GM19023 (cell line): ENCODE measurements around the gene AKAP6.

Source experiments
- ATAC-seq: cut with Tn5 transposase; IDR thresholded peaks from one replicate; pipeline ENCODE4 v1.9.1; 2021; ENCODE audit warnings: mild to moderate bottlenecking, moderate library complexity; ENCODE audit not compliant: unreplicated experiment

Gene AKAP6

DNA sequence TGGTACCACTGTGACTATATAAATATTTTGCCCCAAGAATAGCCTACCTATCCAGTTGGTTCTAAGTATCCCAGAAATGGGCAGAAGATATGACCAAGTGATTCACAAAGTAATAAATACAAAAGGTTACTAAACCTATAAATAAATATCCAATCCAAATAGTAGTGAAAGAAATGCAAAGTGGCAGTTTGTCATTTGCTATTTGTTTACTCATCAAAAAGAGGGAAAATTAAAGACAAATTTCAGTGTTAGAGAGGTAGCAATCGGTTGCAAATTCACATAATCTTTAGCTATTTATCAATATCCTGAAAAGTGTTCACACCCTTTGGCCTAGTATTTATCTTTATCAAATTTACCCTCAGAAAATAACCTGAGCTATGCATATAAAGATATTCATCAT lies 473.2 kb downstream of the AKAP6 start:
- no peak for ATAC-seq

DNA sequence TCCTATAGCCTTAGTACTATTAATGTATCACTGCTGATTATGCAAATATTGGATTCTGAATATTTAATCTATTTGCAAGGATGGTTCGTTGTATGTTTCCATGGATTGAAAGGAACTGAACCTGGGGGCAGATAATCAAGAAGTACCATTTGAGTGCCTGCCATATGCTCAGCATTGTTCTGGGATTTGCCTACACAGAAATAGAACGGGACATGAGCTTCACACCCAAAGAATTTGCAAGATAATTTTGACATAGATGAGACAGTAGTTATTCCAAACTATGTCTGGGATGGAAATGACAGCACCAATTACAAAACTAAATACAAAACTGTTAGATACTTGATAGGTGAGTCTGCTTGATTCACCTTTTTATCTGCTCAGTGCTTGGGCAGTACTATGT lies 476.9 kb downstream of the AKAP6 start:
- no peak for ATAC-seq

DNA sequence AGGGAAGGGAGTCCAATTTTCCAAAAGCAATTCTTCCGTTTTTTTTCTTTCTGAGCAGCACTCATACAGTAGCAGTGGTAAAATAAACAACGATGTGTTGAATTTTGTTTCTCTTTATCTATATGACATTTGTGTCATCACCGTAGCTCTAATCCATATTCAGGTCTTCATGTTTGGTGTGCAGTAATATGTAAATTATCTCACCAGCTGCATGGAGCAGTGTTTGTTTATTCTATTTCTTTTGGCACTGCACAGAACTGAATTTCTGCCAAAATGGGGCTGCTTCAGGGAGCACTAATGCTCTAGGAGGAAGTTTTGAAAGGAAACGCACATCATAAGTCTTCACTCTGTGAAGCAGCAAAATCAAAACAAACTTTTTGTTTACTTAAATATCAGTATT lies 479.5 kb downstream of the AKAP6 start:
- no peak for ATAC-seq

DNA sequence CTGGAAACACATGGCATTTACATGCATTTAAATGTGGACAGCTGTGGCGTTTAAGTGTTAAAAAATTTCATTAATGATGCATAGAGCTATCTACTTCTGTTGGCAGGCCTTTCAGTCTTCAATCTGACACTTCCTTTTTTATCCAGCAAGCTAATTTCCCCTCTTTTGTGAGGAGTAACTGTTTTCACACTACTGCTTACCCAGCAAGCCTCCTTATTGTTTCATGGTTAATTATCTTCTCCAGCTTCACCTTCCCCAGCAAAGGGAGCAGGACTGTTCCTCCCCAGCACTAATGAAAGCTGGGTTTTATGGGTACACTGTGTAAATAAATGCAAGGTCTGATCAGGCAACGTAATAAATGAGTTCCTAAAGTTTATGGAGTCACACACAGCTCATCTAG lies 480.2 kb downstream of the AKAP6 start:
- no peak for ATAC-seq

DNA sequence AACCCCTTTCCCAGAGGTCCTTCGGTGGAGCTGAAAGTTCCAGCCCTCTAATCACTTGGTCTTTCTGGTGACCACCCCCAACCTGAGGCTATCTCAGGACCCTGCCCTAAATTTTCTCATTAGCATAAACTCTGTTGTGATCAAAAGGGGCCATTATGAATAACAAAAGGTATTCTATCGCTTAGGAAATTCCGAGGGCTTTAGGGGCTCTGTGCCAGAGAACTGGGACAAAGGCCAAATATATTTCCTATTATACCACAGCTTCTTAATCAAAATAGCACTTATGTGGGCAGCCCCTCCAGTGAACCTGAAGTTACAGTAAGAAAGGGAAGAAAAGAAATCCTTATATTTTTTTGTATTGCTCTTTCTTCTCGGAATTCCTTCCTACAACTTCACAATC lies 484.3 kb downstream of the AKAP6 start:
- no peak for ATAC-seq

DNA sequence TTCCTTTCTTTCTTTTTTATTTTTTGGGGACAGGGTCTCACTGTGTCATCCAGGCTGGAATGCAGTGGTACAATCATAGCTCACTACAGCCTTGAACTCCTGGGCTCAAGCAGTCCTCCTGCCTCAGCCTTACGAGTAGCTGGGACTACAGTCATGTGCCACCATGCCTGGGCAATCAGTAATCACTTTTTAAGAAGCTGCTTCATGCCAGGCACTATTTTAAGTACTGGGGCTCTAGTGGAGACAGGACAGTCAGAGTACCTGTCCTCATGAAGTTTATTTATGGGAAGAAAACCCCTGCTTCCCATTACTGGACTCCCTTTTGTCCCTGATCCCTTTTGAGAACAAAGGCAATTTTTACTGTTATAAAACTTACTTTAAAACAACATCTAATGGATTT lies 485.6 kb downstream of the AKAP6 start:
- no peak for ATAC-seq

DNA sequence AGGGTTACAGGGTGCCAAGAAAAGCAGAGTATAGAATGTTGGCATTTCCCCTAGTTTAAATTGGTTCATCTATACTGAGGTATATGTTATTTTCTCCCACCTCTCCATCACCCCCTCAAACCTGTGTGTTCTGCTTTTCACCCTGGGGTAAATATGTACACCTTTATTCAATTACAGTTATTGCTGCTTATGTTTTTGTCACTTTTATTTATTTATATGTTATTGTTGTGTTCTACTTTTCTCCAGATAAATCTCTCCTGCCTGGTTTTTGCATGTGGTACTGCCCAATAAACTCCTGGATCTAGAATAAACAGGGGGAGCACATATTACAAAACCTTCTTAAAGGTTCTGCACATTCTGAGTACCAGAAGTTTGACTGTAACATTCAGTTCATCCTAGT lies 487.5 kb downstream of the AKAP6 start:
- no peak for ATAC-seq

DNA sequence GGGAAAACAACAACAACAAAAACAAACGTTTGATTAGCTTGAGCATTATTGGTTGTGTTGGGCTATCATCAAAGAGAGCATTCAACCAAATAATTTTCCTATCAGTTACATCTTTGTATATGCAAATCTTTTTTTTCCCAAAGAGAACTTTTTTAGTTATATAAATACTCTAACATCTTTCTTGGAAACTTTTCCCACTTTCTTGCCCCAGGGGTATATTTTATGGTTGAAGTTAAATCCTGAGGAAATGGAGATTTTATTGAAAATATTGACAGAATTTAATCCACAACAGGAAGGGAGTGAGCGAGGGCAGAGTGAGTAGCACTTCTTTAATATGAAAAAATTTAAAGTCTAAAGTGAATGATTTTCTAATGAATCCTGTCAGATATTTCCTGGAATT lies 488.7 kb downstream of the AKAP6 start:
- no peak for ATAC-seq

DNA sequence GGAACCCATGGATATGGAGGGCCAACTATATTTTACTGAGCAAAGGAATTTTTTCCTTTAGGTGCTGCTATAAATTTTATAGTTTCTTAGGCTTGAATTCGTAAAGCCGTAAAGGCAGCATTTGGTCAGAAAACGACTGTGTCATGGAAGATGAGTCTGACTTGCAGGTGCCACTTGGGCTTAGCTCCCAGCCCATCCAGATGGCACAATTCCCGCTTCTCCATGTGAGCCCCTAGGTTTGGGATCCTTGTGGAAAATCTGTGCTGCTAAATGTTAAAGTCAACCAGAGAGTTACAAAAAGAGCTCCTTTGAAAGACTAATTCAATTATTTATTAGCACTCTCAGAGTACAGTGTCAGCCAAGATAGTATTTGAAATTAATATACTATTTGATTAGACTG lies 489.5 kb downstream of the AKAP6 start:
- no peak for ATAC-seq

DNA sequence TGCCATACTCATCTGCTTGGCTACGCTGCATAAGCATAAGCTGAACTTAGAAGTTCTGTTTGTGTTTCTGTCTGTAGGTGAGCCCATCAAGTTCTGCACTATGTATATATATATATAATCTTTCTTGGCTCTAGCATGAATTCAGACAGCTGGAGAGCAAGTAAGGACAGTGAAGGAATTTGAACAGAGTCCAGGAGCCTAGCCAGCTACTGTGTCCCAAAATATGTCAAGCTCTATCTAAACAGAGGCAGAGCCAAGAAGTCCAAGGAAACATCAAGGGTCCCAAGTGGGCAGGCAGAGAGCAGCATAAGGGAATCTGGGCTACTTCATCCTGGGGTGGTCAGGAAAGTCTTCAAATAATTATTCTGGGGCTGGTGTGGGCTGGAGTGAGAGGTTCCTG lies 491.1 kb downstream of the AKAP6 start:
- no peak for ATAC-seq

DNA sequence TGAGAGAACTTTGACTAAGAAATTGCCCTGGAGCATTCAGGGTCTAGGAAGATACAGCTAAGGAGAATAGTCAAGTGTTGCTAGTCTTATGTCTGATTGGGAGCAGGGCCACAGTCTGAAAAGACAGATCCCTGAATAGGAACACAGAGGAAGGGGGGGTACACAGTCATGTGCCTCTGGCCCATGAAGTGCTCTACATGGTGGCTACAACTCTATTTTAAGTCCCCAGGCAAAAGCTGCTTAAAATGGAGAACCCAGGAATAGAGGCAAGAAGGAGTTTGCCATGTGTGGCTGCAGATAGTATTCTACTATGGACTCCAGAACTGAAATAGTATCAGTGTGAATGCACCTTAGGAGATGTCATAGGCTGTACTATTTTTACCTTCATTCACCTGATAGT lies 491.6 kb downstream of the AKAP6 start:
- ATAC-seq: no peak

DNA sequence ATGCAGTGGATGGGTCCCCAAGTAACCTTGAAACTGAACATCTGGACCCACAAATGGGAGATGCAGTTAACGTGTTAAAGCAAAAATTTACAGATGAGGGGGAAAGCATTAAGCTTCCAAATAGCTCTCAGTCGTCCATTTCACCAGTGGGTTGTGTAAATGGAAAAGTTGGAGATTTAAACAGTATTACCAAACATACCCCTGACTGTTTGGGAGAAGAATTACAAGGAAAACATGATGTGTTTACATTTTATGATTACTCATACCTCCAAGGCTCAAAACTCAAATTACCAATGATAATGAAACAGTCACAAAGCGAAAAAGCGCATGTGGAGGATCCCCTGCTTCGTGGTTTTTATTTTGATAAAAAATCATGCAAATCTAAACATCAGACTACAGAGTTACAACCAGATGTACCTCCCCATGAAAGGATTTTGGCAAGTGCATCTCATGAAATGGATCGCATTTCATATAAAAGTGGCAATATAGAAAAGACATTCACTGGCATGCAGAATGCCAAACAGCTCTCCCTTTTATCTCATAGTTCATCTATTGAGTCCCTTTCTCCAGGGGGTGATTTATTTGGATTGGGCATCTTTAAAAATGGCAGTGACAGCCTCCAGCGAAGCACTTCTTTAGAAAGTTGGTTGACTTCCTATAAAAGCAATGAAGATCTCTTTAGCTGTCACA lies 493.0 kb downstream of the AKAP6 start:
- no peak for ATAC-seq

DNA sequence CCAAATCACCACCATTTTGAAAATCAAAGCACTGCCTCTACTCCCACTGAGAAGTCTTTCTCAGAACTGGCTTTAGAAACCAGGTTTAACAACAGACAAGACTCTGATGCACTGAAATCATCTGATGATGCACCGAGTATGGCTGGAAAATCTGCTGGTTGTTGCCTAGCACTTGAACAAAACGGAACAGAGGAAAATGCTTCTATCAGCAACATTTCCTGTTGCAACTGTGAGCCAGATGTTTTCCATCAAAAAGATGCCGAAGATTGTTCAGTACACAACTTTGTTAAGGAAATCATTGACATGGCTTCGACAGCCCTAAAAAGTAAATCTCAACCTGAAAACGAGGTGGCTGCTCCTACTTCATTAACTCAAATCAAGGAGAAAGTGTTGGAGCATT lies 494.6 kb downstream of the AKAP6 start:
- ATAC-seq: no peak

DNA sequence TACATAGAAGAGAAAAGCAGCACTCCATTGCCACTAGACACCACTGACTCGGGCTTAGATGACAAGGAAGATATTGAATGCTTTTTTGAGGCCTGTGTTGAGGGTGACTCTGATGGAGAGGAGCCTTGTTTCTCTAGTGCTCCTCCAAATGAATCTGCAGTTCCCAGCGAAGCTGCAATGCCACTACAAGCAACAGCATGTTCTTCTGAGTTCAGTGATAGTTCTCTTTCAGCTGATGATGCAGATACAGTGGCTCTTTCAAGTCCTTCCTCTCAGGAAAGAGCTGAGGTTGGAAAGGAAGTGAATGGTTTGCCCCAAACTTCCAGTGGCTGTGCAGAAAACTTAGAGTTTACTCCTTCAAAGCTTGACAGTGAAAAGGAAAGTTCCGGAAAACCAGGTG lies 495.1 kb downstream of the AKAP6 start:
- ATAC-seq: no peak

DNA sequence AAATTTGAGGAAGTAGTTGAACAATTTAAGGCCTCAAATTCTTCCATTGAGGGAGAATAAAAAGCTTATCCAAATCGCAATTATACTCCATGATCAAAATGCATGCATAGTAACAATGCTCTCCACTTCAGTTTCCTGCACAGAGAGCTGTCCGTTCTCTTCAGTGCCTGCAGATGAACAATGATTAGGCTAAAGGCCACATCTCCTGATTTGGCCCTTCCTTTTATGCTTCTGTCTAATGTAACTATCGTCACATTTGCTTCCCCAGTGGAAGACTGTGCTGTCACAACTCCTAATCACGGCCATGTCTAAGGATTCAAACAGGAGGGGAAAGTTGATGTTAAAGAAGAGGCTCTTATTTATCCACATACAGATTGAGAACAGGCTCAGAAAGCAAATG lies 496.0 kb downstream of the AKAP6 start:
- ATAC-seq: no peak

DNA sequence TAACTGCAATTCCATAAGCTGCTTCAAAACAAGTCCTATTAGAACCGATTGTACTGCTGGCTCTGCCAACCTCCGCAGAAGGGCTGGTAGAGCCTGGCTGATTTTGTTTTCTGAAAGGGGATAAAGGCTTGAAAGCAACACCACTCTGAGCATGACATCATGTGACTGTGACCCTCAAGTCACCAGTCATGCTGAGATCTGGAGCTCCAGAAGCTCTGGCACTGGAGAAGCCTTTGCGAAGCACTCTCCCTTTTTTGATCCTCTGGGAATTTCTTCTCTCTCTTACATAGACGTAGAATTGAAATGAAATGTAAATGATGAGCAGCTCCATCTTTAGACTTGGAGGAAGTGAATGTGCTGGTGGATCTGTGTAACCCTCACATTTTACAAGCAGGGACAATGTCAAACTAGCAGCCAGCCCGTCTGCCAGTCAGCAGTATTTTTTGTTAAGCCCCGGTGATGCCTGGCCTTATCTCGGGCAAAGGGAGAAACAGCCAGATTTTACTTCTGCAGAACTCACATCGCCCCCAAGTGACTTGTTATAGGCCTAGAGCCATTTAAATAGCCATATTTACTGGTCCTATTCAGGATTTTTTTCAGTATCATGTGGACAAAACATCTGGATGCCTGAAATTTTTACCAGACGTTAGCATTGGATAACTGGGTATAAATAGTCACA lies 497.4 kb downstream of the AKAP6 start:
- ATAC-seq: no peak

DNA sequence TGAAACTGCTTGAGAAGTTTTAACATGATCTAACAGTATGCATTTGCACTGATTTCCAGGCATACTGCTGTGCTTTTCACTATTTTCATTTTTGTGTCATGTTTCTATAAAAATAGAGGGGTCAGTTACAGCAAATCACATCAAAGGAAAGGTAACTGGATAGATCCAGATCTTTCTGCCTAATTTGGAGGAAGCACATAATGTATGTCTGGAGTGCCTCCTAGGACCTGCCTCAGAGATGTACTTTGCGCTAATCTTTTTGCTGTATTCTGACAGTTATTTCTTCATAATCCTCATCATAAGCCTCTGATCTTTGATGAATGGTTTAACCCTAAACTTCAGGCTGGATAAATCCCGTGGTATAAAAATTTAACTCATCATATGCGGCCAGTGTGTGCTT lies 498.4 kb downstream of the AKAP6 start:
- ATAC-seq: no peak

DNA sequence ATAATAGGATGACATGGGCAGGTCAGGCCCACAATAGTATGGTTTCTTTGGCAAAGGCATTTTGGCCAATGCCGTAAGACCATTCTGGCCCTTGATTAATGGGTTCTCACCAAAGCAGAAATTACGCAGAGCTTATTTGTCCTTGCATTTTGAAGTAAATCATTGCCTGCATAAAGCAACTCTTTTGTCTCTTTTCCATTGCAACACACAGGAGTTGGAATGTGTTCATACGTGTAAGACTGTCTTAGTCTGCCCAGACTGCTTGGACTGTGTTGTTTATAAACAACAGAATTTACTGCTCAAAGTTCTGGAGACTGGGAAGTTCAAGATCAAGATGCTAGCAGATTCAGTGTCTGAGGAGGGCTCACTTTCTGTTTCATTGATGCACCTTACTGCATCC lies 506.8 kb downstream of the AKAP6 start:
- no peak for ATAC-seq

DNA sequence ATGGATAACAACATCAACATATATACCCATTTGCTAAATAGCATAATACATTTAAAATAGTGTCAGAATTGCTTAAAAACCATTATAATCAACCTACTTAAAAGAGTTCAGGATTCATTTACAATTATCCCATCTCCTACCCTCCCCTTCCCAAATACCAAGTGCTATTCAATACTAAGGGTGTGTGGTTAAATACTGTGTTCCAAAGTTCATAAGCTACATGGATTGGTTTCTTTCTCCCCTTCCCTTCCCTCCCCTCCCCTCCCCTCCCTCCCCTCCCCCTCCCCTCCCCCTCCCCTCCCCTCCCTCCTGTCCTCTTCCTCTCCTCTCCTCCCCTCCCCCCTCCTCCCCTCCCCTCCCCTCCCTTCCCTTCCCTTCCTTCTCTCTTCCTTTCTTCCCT lies 512.6 kb downstream of the AKAP6 start:
- no peak for ATAC-seq

DNA sequence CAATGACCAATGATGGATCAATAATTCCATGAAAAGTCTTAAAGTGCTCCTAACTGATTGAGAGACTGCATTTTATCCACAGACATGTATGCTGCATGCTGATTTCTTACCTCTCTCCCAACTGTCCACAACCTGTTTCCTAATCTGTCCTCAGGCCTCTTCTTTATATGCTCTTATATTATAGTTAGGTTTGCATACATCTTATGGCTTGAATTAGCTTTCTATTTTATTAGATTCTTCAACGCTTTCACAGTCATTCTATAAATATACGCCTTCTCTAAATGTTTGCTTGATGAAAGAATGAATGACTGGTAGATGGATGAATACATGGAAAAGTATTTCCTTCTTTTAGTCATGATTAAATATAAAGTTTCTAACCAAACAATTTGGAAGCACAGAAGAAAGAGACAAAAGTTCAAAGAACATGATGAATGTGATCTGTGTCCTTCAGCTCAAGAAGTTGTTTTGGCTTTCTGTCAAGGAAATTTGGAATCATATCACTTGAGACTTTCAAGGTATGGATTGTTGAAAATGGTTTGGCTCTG lies 517.8 kb downstream of the AKAP6 start:
- no peak for ATAC-seq

DNA sequence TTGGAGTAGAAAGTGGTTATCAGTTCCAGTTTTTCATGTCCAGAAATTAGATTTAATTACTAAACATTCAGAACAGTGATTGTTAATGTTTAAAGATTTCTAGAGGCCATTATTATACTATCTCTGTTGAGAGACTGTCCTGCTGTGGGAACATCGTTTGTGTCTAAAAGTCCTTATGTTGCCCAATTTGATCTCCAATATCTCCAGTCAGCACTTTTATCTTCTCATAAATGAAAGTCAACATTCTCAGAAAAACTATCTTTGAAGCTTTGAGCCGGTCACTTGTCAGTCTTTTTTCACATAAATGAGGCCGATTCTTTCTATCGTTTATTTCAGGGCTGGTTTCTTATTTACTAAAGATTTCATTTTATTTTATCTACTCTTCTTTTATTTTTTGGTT lies 518.8 kb downstream of the AKAP6 start:
- ATAC-seq: no peak

DNA sequence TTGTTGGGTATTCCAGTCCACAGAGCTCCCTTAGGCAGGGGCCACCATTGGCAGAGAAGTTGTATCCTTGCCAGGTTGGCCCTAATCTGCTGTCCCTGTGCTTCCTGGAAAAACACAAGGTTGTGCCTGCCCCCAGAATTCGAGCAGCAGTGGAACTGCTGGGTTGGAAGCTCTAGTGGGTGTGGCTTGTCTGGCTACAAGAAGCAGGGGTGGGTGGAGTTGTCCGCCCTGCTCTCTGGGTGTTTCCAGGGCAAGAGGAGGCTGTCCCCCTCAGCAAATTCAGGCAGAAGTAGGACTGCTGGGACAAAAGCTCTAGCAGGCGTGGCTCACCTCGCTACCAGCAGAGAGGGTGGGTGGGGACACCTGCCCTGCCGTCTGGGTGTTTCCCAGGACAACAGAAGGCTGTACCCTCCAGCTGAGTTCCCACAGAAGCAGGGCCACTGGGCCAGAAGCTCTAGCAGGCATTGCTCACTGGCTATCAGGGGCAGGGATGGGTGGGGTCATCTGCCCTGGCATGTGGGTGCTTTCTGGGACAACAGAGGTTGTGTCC lies 536.8 kb downstream of the AKAP6 start:
- no peak for ATAC-seq
